Glutamatergic neuron (in vitro differentiated cells): ENCODE data around the gene NSRP1. TPM values are rescaled to one million over a fixed set of nuclear protein-coding genes. Genes with fewer than 3 reads are reported as not detected.

ENCODE experiments used
- DNase-seq: peaks from one replicate; pipeline ENCODE4 v3.0.0; 2022
- H3K27ac Mint-ChIP-seq: one replicate; pipeline ENCODE4 v1.8.0; 2020; ENCODE audit warnings: mild to moderate bottlenecking, mixed read lengths, inconsistent platforms; ENCODE audit not compliant: unreplicated experiment
- H3K27me3 Mint-ChIP-seq: one replicate; pipeline ENCODE4 v1.8.0; 2020; ENCODE audit warnings: mild to moderate bottlenecking, moderate library complexity, mixed read lengths, inconsistent platforms; ENCODE audit not compliant: unreplicated experiment
- H3K36me3 Mint-ChIP-seq: one replicate; pipeline ENCODE4 v1.8.0; 2020; ENCODE audit warnings: mild to moderate bottlenecking, mixed read lengths, inconsistent platforms; ENCODE audit not compliant: unreplicated experiment
- H3K4me1 Mint-ChIP-seq: one replicate; pipeline ENCODE4 v1.8.0; 2020; ENCODE audit warnings: mild to moderate bottlenecking, low read depth, mixed read lengths, inconsistent platforms; ENCODE audit not compliant: unreplicated experiment
- H3K4me3 Mint-ChIP-seq: one replicate; pipeline ENCODE4 v1.8.0; 2020; ENCODE audit warnings: mild to moderate bottlenecking, mixed read lengths, inconsistent platforms; ENCODE audit not compliant: unreplicated experiment
- H3K9me3 Mint-ChIP-seq: one replicate; pipeline ENCODE4 v1.8.0; 2020; ENCODE audit warnings: mild to moderate bottlenecking, moderate library complexity, mixed read lengths, inconsistent platforms; ENCODE audit not compliant: unreplicated experiment
- total RNA-seq: library from RNA; stranded (reverse); fragmentation: NEBNext Ultra II Directional; extraction: Animal tissue kit (Norgen Biotek cat#: 25700); gene quantifications from one replicate; pipeline ENCODE4 v1.2.1, GENCODE V29; 2021; ENCODE audit not compliant: unreplicated experiment
- TF ChIP-seq, protein P1 (sequence below): fragments of 200-600 bp; sonication (generic); IDR thresholded peaks from one replicate; pipeline ENCODE4 v1.5.0; 2021; ENCODE audit not compliant: partially characterized antibody, unreplicated experiment

Gene NSRP1
- total RNA-seq, 1 donor from 2014 or later, result 18.2 TPM

DNA sequence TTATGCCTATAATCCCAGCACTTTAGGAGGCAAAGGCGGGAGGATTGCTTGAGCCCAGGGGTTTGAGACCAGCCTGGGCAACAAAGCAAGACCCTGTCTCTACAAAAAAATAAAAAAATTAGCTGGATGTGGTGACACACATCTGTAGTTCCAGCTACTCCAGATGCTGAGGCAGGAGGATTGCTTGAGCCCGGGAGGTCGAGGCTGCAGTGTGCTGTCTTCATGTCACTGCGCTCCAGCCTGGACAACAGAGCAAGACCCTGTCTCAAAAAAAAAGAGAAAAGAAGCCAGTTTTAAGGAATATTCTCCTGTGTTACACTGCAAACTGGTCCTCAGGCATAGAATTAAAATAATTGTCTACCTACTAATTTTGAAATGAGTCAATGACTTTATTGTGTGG lies 47.9 kb downstream of the NSRP1 start:
- Mint-ChIP-seq H3K36me3 (peaks cover 12% of the 10 kb centered on the region), H3K27me3 (no peaks in the 10 kb centered on the region)
- TF ChIP-seq, protein P1, sequence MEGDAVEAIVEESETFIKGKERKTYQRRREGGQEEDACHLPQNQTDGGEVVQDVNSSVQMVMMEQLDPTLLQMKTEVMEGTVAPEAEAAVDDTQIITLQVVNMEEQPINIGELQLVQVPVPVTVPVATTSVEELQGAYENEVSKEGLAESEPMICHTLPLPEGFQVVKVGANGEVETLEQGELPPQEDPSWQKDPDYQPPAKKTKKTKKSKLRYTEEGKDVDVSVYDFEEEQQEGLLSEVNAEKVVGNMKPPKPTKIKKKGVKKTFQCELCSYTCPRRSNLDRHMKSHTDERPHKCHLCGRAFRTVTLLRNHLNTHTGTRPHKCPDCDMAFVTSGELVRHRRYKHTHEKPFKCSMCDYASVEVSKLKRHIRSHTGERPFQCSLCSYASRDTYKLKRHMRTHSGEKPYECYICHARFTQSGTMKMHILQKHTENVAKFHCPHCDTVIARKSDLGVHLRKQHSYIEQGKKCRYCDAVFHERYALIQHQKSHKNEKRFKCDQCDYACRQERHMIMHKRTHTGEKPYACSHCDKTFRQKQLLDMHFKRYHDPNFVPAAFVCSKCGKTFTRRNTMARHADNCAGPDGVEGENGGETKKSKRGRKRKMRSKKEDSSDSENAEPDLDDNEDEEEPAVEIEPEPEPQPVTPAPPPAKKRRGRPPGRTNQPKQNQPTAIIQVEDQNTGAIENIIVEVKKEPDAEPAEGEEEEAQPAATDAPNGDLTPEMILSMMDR, result no peak

DNA sequence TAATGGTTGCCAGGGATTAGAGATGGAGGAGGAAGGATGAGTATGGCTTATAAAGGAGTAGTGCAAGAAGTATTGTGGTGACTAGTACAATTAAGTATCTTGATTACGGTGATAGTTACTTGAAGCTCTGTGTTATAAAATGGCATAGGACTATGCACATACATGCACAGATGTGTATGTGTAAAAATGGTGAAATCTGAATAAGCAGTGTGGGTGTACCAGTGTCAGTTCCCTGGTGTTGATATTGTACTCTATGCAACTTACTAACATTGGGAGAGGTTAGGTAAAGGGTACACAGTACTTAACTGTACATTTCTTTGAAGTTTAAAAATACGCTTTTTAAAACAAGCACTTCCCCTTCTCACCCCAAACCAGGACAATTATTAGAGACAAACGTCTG lies 48.5 kb downstream of the NSRP1 start:
- no peaks in the 10 kb centered on the region for H3K4me1 Mint-ChIP-seq
- H3K4me3 Mint-ChIP-seq, result no peak overlapping the region

More for the DNA sequence above, 47.9 kb downstream of the NSRP1 start:
- Mint-ChIP-seq H3K9me3 (peaks cover 9% of the 10 kb centered on the region), H3K4me3 (no peak overlapping the region), H3K4me1 (no peaks in the 10 kb centered on the region), H3K27ac (no peak overlapping the region)
- DNase-seq, result no peak

DNA sequence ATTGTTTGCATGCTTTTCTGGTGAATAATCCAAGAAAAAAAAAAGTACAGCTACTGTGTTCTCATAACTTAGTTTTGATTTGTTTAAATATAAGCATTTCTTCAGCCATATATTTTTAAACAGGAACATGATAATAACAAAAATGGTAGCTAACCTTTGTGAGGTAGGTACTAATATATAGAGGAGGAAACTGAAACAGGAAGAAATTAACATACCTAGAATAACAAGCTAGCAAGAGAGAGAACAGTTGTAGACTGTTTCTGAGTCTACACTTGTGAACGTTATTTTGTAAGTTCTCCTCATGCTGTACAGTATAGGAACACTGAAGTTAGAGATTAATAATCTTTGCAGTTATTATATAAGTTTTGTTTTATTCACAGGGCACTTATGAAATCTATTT lies 49.3 kb downstream of the NSRP1 start:
- Mint-ChIP-seq H3K27me3 (no peaks in the 10 kb centered on the region), H3K4me1 (no peaks in the 10 kb centered on the region), H3K4me3 (no peak overlapping the region), H3K9me3 (peaks cover 2% of the 10 kb centered on the region), H3K36me3 (no peaks in the 10 kb centered on the region), H3K27ac (no peak overlapping the region)
- TF ChIP-seq, protein P1, result no peak
- DNase-seq, result no peak

More for the DNA sequence above, 48.5 kb downstream of the NSRP1 start:
- H3K36me3 Mint-ChIP-seq, result peaks cover 6% of the 10 kb centered on the region
- no peak for DNase-seq
- peaks cover 5% of the 10 kb centered on the region for H3K9me3 Mint-ChIP-seq
- TF ChIP-seq, protein P1, result no peak
- no peak overlapping the region for H3K27ac Mint-ChIP-seq
- H3K27me3 Mint-ChIP-seq, result no peaks in the 10 kb centered on the region

DNA sequence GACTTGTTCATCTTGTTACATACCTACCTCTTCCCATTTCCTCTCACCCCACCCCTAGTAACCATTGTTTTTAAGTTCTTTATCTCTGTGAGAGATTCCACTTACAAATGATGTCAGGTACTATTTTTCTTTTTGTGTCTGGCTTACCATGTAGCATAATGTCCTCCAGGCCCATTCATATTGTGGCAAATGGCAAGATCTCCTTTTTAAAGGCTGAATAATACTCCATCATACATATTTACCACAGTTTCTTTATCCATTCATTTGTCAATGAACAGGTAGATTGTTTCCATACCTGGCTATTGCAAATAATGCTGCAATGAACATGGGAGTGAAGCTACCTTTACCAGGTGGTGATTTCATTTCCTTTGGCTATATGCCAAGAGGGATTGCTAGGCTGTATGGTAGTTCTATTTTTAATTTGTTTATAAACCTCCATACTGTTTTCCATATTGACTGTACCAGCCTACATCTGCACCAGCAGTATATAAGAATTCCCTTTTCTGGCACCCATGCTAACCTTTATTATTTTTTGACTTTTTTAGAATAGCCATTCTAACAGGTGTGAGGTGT lies 53.9 kb downstream of the NSRP1 start:
- DNase-seq, result no peak
- Mint-ChIP-seq H3K9me3 (peaks cover 2% of the 10 kb centered on the region), H3K4me1 (no peaks in the 10 kb centered on the region), H3K27ac (no peak overlapping the region), H3K4me3 (no peak overlapping the region), H3K27me3 (no peaks in the 10 kb centered on the region), H3K36me3 (no peaks in the 10 kb centered on the region)
- TF ChIP-seq, protein P1, result no peak

DNA sequence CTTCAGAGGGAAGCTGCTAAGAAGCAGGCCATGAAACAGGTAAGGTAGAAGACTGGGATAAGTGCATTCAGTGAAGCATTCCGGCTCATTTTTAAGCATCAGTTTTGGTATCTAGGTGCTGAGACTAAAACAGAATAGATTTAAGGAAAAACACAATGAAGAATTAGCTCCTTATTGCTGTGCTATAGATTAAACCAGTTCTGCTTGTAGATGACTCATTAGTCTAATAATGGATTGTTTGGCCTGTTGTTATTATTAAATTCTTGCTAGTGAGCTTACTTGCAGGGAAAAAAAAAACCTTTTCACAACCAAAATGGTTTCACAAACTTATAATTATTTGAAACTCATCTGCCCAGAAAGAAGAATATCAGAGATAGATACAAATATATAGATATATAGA lies 55.9 kb downstream of the NSRP1 start:
- TF ChIP-seq, protein P1, result no peak
- Mint-ChIP-seq H3K4me3 (no peak overlapping the region), H3K9me3 (no peaks in the 10 kb centered on the region), H3K27ac (no peak overlapping the region), H3K36me3 (no peaks in the 10 kb centered on the region), H3K4me1 (no peaks in the 10 kb centered on the region), H3K27me3 (no peaks in the 10 kb centered on the region)
- no peak for DNase-seq
